Measurements from ENCODE around the gene TRERF1.

Gene TRERF1

DNA sequence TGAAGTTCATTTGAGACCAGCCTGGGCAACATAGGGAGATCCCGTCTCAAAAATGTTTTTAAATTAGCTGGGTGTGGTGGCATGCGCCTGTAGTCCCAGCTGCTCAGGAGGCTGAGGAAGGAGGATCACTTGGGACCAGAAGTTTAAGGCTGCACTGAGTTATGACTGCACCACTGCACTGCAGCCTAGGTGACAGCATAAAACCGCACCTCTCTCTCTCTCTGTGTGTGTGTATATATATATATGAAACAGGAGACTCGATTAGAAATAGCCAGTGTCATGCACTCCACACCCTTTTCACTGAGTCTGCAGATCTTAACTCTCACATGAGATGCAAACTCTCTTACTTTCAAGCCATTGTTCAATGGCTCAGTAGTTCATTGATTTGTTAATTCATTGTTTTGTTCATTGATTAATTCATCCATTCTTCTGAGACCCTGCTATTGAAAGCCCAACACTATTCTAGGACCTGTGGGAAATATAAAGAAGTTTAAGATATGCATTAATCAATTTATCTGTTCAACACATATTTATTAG lies 181.7 kb downstream of the TRERF1 start:
- DNase-seq: no peak

DNA sequence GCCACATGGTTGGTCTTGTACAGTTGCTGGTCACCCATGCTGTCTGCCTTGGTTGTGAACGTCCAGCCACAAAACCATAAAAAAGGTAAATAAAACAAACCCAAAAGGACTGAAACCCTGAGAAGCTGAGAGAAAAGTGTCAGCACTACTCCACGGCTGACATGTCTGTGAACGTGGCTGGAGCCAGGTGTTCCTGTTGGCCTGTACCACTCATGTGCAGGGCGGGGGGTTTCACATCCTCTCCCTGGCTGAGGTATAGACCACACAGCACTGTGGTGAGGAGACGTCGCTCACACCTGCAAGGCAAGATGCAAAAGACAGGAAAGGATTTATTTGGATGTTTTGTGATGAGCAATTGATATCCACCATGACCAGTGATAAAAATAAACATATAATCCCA lies 182.2 kb downstream of the TRERF1 start:
- no peak for DNase-seq

DNA sequence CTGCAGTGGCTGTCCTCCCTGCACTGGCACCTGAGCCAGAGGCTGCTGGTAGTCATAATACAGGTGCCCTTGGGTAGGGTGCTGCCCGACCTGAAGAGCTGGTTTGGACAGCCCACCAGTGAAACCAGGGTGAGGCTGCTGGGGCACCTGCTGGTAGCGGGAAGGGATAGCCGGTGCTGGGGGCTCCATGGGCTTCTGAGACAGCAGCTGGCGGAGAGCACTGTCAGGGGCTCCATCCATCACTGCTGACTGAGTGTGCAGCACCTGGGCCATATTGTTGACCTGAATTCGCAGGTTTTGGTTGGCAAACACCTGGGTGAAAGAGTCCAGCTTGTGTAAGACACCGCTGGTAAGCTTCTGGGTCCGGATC lies 182.9 kb downstream of the TRERF1 start:
- no peak for DNase-seq

DNA sequence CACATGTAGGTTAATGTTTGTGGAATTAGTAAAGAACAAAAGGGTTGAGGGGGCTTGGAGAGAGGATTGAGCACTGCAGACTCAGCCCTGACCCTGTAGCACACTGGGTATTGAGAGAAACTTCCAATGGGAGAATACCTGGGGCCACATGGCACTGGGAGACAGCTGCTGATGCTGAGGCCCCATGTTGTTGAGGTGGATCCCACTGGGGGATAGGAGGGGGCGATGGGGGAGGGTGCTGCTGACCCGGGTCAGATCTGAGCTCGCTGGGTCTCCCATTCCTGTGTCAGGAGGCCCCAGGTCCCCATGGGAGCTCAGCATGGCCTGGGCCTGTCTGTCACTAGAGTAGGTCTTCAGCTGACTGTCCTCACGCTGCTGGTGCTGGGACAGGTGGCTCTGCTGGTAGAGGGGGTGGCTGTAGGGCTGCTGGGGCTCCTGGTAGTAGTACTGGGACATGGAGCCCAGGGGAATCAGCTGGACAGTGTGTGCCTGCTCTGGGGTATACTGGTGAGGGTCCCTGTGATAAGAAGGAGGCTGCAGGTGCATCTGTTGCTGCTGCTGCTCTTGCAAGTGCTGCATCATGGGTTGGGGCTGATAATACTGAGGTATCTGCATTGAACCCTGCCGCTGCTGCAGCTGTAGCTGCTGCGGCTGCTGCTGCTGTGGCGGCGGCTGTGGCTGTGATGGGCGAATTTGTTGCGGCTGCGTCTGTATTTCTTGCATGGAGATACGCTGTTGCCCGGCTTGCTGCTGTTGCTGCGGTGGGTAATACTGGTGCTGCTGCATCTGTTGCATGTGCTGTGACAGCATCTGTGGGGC lies 183.5 kb downstream of the TRERF1 start:
- DNase-seq: no peak

DNA sequence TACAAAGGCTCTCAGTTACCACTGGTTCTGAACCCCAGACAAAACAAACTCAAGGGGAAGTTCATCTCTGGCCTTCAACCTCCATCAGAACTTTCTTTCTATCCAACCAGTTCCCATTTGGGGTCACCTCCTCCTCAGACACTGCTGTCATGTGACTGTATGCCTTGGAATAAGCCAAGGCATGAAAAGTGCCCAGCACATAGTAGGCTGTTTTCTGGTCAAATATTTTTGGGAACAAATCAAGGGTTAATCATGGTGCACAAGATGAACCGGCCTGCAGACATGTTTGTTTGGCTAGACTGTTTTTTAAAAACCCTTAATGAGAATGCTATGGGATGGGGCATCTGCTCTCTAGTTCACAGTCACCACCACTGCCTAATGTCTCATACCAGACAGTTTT lies 185.2 kb downstream of the TRERF1 start:
- DNase-seq: no peak

DNA sequence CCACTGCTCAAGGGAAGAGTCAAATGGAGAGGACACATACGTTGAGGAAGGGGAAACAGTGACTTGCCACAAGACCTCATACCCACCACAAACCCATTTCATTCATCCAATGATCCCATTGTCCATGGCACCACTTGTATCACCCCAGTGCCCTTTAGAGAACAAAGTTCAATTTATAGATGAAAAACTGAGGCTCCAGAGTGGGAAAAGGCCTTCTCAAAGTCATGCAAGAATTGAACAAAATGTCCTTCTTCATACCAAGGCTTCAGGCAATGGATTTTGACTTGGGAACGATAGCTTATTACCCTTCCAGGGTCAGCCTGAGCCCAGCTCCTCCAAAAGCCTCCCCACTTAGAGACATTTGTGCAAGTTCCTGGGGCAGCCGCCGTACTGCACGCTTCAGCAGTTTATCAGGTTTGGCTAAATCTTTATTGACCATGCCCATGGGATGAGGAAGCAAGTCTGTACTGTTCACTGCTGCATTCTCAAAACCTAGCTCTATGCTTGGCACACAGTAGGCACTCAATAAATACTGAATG lies 186.8 kb downstream of the TRERF1 start:
- no peak for DNase-seq

DNA sequence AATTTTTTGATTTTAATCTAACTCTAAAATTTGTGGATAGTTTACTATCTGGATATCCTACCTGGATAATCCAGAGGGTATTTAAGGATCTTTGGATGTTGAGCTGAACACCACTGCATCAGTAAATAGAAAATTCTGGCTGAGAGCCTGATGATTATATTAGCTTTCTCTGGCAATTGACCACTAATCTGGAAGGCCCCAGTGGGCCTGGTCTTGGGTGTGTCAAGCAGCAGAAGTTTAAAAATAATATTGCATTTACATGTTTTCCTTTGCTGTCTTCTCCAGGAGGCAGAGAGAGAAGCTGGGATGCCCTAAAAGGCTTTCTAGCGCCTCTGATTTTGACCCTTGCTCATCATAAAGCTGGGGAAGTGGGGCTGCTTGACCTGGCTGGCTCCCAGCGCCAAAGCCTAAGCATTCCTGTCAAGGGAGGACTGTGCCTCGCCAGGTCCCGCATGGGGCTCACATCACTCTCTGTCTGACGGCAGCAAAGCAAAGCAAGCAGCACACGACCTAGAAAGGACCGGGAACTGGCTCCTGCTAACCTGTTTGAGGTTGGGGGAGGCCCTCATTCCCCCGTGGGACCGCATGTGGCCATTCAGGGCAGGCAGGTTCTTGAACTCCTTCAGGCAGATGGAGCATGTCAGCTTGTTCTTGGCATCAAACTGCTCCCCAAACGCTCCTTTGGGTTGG lies 187.4 kb downstream of the TRERF1 start:
- no peak for DNase-seq

DNA sequence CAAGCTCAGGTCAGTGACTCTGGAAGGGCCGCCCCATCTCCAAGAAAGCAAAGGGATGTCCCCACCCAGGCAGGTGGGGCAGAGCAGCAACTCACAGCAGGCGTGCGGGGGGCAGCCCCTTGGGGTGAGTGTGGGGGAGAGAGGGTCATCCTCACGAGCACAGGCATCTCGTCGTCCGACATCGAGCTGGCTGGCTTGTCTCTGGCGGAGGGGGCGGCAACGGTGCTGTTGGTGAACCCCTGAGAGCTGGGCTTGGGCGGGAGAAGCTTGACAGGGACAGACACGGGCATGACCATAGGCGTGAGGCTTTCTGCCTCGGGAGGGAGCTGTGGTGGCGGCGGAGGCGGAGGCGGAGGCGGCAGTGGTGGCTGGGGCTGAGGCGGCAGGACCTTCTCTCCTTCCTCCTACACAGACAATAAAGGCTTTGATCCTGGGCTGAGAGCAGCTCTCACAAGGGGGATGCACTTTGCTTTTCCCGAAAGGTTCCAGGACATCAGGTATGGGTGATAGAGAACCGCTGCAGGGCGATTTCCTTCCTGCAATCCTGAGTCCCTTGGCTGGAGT lies 188.5 kb downstream of the TRERF1 start:
- no peak for DNase-seq

DNA sequence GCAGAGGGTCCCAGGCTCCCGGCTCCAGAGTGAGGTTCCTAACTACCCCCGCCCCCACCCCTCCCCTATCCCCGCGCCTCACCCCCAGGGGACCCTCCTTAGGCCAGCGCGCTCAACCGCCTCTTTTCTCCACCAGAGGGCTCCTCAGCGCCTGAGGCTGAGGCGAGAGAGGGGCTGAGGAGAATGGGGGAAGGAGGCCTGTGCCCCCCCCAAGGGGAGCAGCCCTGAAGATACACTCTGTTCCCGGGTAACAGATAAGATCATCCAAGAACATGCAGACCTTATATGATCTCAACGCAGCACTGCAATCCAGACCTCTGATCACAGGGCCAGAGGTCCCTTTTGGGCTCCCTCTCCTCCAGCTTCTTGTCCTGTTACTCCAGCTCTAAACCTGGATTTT lies 190.8 kb downstream of the TRERF1 start:
- DNase-seq: peak; percentile 18

DNA sequence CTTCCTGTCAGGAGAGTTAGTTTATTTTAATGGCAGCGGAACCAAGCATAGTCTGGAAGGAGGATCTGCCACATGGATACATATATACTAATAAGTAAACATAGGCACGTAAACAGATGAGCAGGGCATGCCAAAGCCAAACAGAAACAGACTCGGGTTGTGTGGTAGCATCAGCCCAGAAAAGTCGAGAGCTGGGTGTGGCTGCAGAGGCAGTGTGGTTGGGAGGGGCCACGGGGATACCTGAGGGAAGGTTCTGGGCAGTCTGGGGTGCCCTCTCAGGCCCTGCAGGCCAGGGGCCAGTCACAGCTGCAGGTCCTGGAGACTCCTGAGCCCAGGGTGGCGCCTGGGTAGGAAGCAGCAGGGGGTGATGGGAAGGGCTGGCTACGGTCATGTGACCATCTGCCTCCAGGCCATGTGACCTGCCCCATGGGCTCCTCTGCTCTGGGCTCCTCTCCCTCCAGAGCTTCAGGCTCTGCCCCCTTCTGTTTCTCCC lies 191.3 kb downstream of the TRERF1 start:
- DNase-seq: no peak

DNA sequence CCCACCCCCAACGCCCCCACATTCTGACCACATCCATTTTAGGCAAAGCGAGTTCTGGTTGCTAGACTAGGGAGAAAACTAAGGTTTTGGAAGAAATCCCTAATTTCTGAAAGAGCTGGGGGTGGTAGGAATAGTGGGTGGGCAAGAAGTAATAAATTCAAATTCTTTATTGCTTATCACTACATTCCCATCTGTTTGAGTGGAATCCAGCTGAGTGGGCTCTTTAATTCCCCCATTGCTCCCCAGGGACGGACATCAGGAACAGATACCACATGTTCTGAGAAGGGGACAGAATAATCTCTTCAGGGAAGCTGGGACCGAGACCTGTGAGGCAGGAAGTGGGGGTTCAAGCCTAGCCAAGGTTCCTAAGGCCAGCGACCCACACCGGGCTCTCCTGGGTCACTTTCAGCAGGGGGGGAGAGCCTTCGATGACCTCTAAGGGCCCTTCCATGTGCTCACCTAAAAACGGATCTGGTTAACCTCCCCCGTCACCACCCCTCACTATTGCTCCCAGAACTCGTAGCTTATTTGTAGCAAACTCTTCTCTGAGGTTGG lies 191.8 kb downstream of the TRERF1 start:
- no peak for DNase-seq

DNA sequence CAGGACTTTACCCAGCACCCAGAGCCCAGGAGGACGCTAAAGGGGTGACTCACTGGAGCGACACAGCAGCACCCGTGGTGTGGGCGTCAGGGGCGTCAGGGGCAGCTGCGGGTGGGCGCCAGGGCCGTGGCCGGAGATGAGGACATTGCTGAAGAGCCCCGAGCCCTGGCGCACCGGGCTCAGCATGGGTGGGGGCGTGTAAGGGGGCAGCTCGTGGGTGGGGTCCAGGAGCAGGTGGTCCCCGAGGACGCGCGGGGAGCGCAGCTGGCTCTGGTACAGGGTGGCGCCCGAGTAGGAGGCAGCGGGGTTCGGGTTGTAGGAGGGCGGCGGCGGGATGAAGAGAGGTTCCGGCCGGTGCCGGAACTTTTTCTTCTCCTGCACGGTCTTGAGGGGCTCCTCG lies 192.4 kb downstream of the TRERF1 start:
- no peak for DNase-seq

DNA sequence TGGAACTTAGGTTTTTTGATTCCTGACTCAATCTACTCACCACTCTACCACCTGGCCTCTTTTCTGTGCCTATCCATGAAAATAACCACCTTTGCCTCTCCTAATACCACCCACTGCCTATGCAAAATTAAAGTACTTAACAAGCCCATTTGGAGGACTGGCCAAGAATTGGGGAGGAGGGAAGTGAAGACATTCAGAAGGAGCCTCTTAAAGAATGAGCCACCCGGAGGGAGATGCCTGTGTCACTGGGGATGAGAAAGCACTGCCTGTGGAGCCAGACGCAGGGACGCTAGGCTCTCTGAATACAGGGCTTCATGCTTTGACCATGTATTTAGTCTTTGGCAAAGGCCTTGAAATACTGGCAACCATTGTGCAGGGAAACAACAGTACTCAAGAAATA lies 194.1 kb downstream of the TRERF1 start:
- DNase-seq: no peak

DNA sequence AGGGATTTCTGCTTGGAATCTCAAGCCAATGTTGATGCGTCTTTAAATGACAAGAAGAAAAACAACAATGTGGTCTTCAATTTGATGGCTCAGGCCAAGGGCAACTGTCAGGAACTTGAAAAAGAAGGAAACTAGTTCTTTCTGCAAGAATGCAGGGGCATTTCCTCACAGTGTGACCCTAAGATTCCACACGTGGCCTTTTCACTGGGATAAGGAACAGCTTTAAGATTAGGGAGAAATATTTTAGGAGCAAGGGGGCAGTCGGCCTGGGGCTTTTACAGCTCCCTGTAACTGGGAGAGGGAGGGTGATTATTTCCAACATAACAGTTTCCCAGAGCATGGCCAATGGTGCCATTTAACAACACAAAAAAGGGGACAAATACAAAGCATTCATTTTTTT lies 194.7 kb downstream of the TRERF1 start:
- DNase-seq: no peak

DNA sequence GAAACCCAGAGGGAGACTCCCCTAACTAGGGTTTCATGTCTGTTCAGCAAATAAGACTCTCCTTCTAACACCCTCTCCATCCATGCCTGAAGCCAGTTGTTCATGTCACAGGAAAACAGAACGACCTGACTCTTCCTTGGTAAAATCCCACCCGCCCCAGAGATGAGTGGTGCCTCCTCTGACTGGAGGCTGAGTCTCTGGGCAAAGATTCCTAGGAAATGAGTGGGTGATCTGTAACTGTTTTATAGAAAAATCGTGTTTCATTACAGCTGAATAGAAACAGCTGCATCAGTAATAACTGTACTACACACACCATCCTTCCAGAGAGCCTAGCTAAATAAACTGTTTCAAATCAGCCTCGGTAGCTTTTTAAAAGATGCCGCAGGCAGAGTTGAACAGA lies 196.7 kb downstream of the TRERF1 start:
- no peak for DNase-seq

DNA sequence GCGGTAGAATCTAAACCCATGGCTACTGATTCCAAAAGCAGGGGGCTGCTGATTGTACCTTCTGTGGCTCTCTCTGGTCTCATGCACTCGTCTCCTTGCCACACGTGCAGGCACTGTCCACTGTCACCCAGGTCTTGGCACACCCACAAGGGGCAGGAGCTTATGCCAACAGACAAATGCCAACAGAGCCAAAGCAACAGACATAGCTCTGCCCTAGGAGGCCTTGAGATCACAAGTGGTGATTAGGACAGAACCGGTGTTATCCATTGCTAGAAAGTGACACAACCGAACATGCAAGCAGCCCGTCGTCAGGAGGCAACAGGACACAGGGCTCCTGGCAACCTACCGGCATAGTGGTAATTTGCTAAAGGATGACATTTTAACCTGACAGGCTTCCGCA lies 197.2 kb downstream of the TRERF1 start:
- no peak for DNase-seq

DNA sequence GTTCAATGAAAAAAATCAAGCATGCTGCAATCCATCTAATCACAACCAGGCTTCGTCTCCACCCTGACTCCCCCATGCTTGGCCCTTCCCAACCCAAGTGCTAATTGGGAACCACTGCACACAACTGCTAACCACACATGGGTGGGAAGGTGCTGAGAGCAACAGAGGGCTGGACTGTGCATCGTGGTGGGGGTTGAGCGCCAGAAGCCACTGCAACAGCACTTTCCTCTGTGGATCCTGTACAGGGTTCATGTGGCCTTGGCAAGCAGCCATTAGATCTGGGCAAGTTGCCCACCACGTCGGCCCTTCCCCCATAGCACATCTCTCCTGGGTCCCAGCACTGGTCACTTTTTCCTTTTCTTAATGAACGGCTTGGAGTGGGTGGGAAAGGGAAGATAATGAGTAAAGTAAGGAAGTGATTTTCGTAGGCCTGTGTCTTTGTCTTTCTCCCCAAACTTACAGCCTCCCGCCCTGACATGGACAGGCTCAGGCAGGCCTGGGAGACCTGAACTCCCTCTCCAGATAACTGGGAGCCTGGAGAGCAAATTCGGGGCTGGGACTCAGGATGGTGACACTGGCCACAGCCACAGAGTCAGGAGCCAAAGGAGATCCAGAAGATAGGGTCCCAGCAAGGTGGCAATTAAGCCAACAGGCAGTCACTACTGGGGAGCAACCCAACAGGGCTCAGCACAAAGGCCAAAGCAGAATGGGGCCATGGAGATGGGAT lies 199.7 kb downstream of the TRERF1 start:
- DNase-seq: no peak

DNA sequence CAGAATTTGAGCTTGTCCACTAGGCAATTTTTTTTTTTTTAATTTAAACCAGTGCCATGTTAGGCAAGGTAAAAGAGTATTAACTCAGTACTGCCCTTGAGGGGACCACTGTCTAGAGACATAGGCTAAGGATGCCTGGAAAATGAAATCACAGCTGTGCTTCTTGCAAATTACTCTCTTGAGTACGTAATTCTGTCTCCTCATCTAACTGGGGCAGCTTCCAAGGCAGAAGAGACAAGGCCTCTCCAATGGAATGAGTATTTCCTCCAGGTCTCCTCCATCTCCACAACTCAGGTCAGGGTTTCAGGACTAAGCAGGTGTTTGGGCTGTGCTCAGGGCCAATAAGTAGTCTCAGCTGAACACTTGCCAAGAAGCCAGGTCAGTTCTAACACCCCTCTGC lies 200.2 kb downstream of the TRERF1 start:
- DNase-seq: no peak

DNA sequence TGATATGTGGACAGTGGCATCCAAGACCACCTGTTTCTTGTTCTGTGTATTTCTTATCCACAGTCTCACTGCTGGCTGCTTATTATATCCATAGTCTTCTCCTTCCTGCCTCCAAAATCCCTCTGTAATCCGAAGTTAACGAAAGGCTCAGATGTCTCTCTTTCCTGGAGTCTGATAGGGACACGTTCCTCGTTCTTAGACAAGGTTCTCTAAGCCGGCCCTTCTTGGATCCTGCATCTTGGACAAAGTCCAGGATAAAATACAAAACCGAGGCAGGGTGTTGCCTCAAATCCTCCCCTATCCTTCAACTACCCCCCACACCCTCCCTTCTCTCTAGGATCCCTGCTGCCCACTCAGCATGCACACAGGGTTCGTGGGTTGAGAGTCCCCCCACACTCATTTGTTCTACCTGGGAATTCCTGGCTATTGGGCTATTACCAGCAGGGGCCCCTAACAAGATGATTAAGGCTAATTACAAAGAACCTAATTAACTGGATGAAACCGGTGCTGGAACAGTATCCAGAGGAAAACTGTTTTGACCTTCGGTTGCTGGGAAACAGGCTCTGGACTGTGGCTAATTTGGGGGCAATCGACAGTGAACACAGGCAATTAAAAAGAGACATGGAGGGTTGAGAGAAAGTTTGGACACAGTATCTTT lies 201.3 kb downstream of the TRERF1 start:
- no peak for DNase-seq

DNA sequence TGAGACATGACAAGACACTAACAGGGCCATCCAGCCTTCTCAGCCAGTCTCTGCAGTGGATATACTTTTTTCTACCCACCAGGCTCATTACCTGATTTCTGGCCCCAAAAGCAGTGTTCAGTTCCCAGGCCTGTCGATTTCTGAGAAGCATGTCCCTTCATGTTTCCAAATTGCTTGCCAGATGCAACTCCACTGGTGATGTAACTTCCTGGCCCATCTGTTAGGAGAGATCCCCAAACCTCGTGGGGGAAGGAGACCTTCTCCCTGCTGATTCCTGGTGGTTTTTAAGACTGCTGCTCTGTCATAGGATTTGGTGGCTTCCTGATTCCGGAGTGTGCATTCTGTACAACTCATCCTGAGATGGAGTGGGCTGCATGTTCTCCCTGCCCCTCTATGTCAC lies 202.4 kb downstream of the TRERF1 start:
- no peak for DNase-seq

DNA sequence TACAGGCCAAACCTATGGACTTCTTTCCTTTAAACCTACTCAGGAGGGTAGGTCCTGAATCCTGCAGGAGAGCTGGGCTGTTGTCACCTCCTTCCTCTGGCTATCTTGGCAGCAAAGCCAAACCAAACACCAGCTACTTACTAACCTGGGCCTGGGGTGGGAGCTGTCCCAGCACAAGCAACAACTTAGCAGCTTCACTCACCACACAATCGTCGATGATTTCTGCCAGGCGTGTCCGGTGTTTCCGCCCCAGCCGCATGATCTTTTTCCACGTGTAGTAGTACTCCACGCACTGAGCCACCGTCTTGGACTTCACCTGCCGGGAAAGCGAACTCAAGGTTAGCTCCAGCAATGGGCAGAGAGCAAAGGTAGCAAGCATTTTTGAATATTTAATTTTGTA lies 208.7 kb downstream of the TRERF1 start:
- DNase-seq: no peak

DNA sequence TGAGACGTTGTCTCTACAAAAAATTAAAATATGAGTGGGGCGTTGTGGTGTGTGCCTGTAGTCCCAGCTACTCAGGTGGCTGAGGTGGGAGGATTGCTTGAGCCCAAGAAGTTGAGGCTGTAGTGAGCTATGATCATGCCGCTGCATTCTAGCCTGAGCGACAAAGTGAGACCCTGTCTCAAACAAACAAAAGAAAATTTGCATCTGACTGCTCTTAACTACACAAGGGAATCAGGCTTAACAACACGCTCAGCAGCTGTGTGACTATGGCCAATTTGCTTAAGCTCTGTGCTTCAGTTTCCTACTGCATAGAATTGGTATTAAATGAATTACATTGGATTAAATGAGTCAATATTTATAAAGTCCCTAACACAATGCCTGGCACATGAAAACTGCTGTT lies 209.8 kb downstream of the TRERF1 start:
- DNase-seq: no peak
